Psoas muscle (tissue), 8 donors: ENCODE data around the gene NRCAM. TPM values are rescaled to one million over a fixed set of nuclear protein-coding genes. Genes with fewer than 3 reads are reported as not detected.

Experiments
- ATAC-seq, 4 donors: fragments of 200-7000 bp; cut with Tn5 transposase; one replicate each; pipeline ENCODE4 v1.9.1; 2020; ENCODE audit warnings: moderate library complexity in 3 of 4, mild to moderate bottlenecking in 2 of 4
- DNase-seq, 2 donors: peaks; one replicate each; pipeline ENCODE4 v3.0.0-alpha.2; 2020
- H3K27ac ChIP-seq: fragments of 200-600 bp; one replicate; pipeline ENCODE4 v1.8.0; 2022
- H3K27me3 ChIP-seq, 3 donors: fragments of 200-600 bp in 1 of 3; one replicate each; pipeline versions ENCODE4 v1.6.1 to v1.8.0; 2013 to 2022; ENCODE audit warnings: low read length in 2 of 3, mild to moderate bottlenecking in 2 of 3, moderate library complexity in 1 of 3; ENCODE audit not compliant: insufficient read depth in 3 of 3
- H3K36me3 ChIP-seq, 2 donors: fragments of 200-600 bp in 1 of 2; one replicate each; pipeline versions ENCODE4 v1.6.1 to v1.8.0; 2013 to 2022; ENCODE audit warnings: low read depth in 1 of 2, mild to moderate bottlenecking in 1 of 2, moderate library complexity in 1 of 2; ENCODE audit not compliant: insufficient read depth in 1 of 2
- H3K4me1 ChIP-seq: fragments of 200-600 bp; one replicate; pipeline ENCODE4 v1.8.0; 2022
- H3K4me3 ChIP-seq: fragments of 200-600 bp; one replicate; pipeline ENCODE4 v1.8.0; 2022; ENCODE audit warnings: mild to moderate bottlenecking
- H3K9me3 ChIP-seq: fragments of 200-600 bp; one replicate; pipeline ENCODE4 v1.8.0; 2022
- WGBS, 3 donors: extraction: QIAGEN DNeasy Blood & Tissue Kit; methylation state at CpG; one replicate each; pipeline versions ENCODE4 v1.1.6 to v1.1.7; 2013; 5-methylcytosine and 5-hydroxymethylcytosine counted together
- intact Hi-C, 2 donors: fragments of 100-400 bp; cut with DNase I; formaldehyde crosslinking; loops; one replicate each; pipeline versions ENCODE4 v1.11.0 to v1.14.2; 2022
- polyA plus RNA-seq, 3 donors: library from polyadenylated mRNA; stranded (reverse); fragments of 200-250 nt; gene quantifications; one replicate each; pipeline ENCODE4 v1.2.3, GENCODE V29; 2013
- total RNA-seq, 4 donors: library from RNA; stranded (reverse); fragmentation: NEBNext Ultra II Directional in 2 of 4; extraction: Animal tissue kit (Norgen Biotek cat#: 25700) in 2 of 4; gene quantifications; one replicate each; pipeline versions ENCODE4 v1.2.1 to v1.2.4, GENCODE V29; 2021 to 2023
- TF ChIP-seq, protein P1 (sequence below): fragments of 200-600 bp; IDR thresholded peaks from one replicate; pipeline ENCODE4 v1.8.0; 2022; ENCODE audit warnings: antibody characterized with exemption
- donor health status: healthy with polysubstance abuse.
- donor health status: DM: no; HTN: no; CAD: no; lungs with moderate emphysema.
- donor health status: Bipolar disorder and iron deficiency.
- donor health status: healthy.
- donor health status: DM: yes; HTN: yes; CAD: no.
- donor health status: DM: no; HTN: no; CAD: no.
- donor health status: DM: no; HTN: no; CAD: no.
- donor health status: DM: yes; HTN: yes; CAD: no.

Gene NRCAM
- total and polyA plus RNA-seq, 7 donors = 0.06 to 1.8 (median 0.55) TPM

DNA sequence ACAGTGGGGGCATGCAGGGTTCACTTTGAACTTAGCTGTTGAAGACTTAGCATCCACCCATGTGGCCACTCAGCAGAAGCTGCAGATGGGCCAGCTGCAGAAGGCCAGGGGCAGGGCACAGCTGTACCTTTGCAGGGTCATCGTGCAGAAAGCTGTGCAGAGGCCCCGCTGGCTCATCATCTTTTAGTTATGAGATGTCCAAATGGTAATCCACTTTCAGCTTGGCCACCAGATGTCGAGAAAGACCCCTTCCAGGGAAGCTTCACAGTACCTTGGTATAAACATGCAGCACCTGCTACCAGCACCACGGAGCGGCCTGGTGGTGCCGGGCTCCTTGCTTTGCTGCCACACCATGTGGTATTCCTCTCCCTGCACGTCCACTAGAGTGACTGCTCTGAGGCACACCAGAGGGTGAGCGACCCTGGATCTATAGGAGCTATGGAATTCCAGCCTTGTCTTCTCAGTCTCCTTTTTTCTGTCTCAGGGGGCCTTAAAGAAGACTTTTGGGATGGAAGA lies 251.9 kb downstream of the NRCAM start:
- Histone ChIP-seq H3K27ac (no peak overlapping the region), H3K9me3 (no peaks in the 10 kb centered on the region), H3K36me3 (no peaks in the 10 kb centered on the region), H3K27me3 (no peaks in the 10 kb centered on the region), H3K4me3 (no peak overlapping the region), H3K4me1 (no peaks in the 10 kb centered on the region)
- DNase-seq = no peak
- ATAC-seq = no peak
- WGBS, 3 donors = 85 to 90% (median 89%) methylated on average over 8 of the region's 8 CpGs
- TF ChIP-seq, protein P1, sequence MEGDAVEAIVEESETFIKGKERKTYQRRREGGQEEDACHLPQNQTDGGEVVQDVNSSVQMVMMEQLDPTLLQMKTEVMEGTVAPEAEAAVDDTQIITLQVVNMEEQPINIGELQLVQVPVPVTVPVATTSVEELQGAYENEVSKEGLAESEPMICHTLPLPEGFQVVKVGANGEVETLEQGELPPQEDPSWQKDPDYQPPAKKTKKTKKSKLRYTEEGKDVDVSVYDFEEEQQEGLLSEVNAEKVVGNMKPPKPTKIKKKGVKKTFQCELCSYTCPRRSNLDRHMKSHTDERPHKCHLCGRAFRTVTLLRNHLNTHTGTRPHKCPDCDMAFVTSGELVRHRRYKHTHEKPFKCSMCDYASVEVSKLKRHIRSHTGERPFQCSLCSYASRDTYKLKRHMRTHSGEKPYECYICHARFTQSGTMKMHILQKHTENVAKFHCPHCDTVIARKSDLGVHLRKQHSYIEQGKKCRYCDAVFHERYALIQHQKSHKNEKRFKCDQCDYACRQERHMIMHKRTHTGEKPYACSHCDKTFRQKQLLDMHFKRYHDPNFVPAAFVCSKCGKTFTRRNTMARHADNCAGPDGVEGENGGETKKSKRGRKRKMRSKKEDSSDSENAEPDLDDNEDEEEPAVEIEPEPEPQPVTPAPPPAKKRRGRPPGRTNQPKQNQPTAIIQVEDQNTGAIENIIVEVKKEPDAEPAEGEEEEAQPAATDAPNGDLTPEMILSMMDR = no peak
- intact Hi-C loops = no loop called here

DNA sequence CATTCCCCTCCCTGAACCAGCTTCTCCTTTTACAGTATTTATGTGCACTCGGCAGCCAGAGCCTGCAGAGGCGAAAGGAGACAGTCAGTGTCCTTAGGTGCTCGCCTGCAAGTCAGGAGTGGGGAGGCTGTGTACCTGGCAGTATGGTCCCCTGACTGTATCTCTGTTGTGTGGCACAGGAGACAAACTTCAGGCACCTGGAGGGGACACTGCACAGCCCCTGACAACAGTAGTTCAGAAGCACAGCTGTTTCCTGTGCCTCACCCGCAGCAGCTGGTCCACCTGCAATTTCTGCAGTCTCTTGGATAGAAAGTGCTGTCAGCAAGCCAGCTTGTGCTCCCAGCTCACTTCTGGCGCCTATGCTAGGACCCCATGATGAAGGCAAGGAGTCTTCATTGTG lies 252.7 kb downstream of the NRCAM start:
- H3K4me3 ChIP-seq = no peak overlapping the region
- H3K4me1 ChIP-seq = no peaks in the 10 kb centered on the region
- no peaks in the 10 kb centered on the region for H3K36me3 ChIP-seq
- intact Hi-C loops = no loop called here
- no peaks in the 10 kb centered on the region for H3K27me3 ChIP-seq
- TF ChIP-seq, protein P1 = no peak
- WGBS, 3 donors = 49 to 51% (median 50%) methylated on average over 5 of the region's 5 CpGs
- no peak overlapping the region for H3K27ac ChIP-seq
- H3K9me3 ChIP-seq = no peaks in the 10 kb centered on the region
- ATAC-seq = no peak
- no peak for DNase-seq

DNA sequence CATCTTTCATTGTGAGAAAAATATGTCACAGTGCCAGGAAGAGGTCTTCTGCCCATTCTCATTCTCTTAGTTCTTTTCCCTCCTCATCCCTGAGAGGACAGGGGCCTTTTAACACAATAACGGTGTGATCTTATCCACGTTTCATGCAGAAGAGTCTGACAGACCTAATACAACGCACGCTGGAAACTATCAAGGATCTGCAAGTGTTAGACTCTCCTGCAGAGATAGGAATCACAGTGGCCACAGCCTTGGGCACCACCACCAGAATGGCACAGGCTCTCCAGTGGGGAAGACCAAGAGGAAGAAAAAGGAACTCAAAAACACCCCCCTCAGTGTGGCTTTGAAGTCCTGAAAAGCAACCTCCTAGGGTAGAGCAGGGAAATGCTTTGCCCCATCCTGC lies 253.5 kb downstream of the NRCAM start:
- no peak for ATAC-seq
- no peak for DNase-seq
- Histone ChIP-seq H3K36me3 (no peaks in the 10 kb centered on the region), H3K27me3 (no peaks in the 10 kb centered on the region), H3K4me1 (no peaks in the 10 kb centered on the region), H3K4me3 (no peak overlapping the region), H3K27ac (no peak overlapping the region), H3K9me3 (no peaks in the 10 kb centered on the region)
- TF ChIP-seq, protein P1 = no peak
- 56 to 70% (median 61%) methylated on average over 4 of the region's 4 CpGs for WGBS, 3 donors
- intact Hi-C loops = no loop called here

DNA sequence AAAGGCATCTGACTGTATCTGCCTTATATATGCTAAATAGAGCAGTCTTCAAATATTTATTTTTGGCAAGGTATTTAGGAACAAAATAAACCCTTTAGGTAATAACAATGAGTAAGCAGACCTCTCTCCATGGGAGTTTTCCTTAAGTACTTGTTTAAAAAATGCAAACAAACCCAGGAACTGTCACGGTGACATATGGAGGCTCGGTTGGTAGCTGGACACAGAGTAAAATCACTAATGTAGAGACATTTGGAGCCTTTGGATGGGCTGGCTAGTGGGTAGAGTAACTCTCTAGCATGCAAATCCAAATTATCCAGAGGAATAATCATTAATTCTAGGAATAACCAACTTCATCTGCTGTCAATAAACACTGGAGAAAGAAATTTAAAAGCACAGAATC lies 254.5 kb downstream of the NRCAM start:
- intact Hi-C loops = no loop called here
- Histone ChIP-seq H3K4me3 (no peak overlapping the region), H3K27me3 (no peaks in the 10 kb centered on the region), H3K4me1 (no peaks in the 10 kb centered on the region), H3K36me3 (no peaks in the 10 kb centered on the region), H3K27ac (no peak overlapping the region), H3K9me3 (no peaks in the 10 kb centered on the region)
- TF ChIP-seq, protein P1 = no peak
- DNase-seq = no peak
- WGBS, 3 donors = 59 to 74% (median 61%) methylated on average over 2 of the region's 2 CpGs
- ATAC-seq = no peak

DNA sequence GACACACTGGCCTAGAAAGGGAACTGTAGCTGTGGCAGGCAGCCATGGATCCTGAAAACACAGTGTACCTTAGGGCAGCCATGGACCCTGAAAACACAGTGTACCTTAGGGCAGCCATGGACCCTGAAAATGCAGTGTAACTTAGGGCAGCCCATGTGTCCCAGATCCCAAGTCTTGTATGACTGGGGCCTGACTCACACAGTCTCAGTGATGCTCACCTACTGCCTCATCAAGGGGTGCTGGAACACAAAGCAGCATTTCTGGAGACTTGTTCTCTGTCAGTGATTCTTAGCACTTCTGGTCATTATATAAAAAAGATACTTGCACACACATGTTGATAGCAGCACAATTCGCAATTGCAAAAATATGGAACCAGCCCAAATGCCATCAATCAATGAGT lies 255.9 kb downstream of the NRCAM start:
- DNase-seq = no peak
- Histone ChIP-seq H3K4me1 (no peaks in the 10 kb centered on the region), H3K27ac (no peak overlapping the region), H3K27me3 (no peaks in the 10 kb centered on the region), H3K9me3 (no peaks in the 10 kb centered on the region), H3K36me3 (no peaks in the 10 kb centered on the region), H3K4me3 (no peak overlapping the region)
- WGBS, 3 donors = 82 to 100% (median 95%) methylated on average over 1 of the region's 1 CpG
- TF ChIP-seq, protein P1 = no peak
- intact Hi-C loops = no loop called here
- no peak for ATAC-seq
